Neural progenitor cell (in vitro differentiated cells): ENCODE results near the gene CCNE1.

Experiments
- CTCF ChIP-seq: fragments of 200-600 bp; sonication (generic); IDR thresholded peaks from 2 replicates; pipeline ENCODE4 v1.5.1; 2017; ENCODE audit warnings: antibody characterized with exemption, mild to moderate bottlenecking
- EZH2 ChIP-seq: fragments of 200-600 bp; sonication (generic); IDR thresholded peaks from 2 replicates; pipeline ENCODE4 v1.6.1; 2017; ENCODE audit warnings: antibody characterized with exemption, mild to moderate bottlenecking, moderate library complexity
- EZH2phosphoT487 ChIP-seq: fragments of 200-600 bp; sonication (generic); IDR thresholded peaks from 2 replicates; pipeline ENCODE4 v1.6.1; 2017; ENCODE audit warnings: antibody characterized with exemption

GRCh38 chr19:29768166-29768565 is 43.6 kb upstream of the CCNE1 start:
- TF ChIP-seq CTCF (no peak), EZH2phosphoT487 (no peak), EZH2 (no peak)
